HL-60/S4 (cell line): Measurements from ENCODE around the gene VCP.

Experiments used
- in situ Hi-C: fragments of 300-500 bp; cut with MboI; formaldehyde crosslinking; loops from 2 replicates; pipeline ENCODE4 v1.14.3; 2022; ENCODE audit warnings: low sequenced_read_pairs

Gene VCP

GRCh38 chr9:35067056-35067455 lies 5.4 kb downstream of the VCP start:
- in situ Hi-C loops: no loop called here

GRCh38 chr9:35060548-35061207 lies 11.7 kb downstream of the VCP start:
- in situ Hi-C loops: no loop called here

- in situ Hi-C loops: no loop called here
Observed at GRCh38 chr9:35059438-35059837, 13.0 kb downstream of the VCP start.

- in situ Hi-C loops: no loop called here
Observed at GRCh38 chr9:35057271-35057620, 15.2 kb downstream of the VCP start.

GRCh38 chr9:35056571-35057270 lies 15.7 kb downstream of the VCP start:
- in situ Hi-C loops: no loop called here

- in situ Hi-C loops: no loop called here
Observed at GRCh38 chr9:35054871-35055644, 17.4 kb downstream of the VCP start.

GRCh38 chr9:35054185-35054835 lies 18.1 kb downstream of the VCP start:
- in situ Hi-C loops: no loop called here

- in situ Hi-C loops: no loop called here
Observed at GRCh38 chr9:35051069-35051967, 21.1 kb downstream of the VCP start.

- in situ Hi-C loops: no loop called here
Observed at GRCh38 chr9:35048511-35048910, 23.9 kb downstream of the VCP start.

GRCh38 chr9:35044071-35044470 lies 28.4 kb downstream of the VCP start:
- in situ Hi-C loops: no loop called here

GRCh38 chr9:35042891-35043545 lies 29.4 kb downstream of the VCP start:
- in situ Hi-C loops: no loop called here

- in situ Hi-C loops: no loop called here
Observed at GRCh38 chr9:35042081-35042604, 30.3 kb downstream of the VCP start.

- in situ Hi-C loops: no loop called here
Observed at GRCh38 chr9:35035851-35036701, 36.3 kb downstream of the VCP start.

GRCh38 chr9:35033101-35033500 lies 39.3 kb downstream of the VCP start:
- in situ Hi-C loops: no loop called here

GRCh38 chr9:35029852-35030251 lies 42.6 kb downstream of the VCP start:
- in situ Hi-C loops: no loop called here

- in situ Hi-C loops: no loop called here
Observed at GRCh38 chr9:35029241-35029640, 43.2 kb downstream of the VCP start.

GRCh38 chr9:35028341-35028740 lies 44.1 kb downstream of the VCP start:
- in situ Hi-C loops: no loop called here

- in situ Hi-C loops: no loop called here
Observed at GRCh38 chr9:35027860-35028259, 44.6 kb downstream of the VCP start.

- in situ Hi-C loops: no loop called here
Observed at GRCh38 chr9:35027374-35027773, 45.1 kb downstream of the VCP start.
